Lung (tissue), 12 donors: Measurements from ENCODE around the gene SGTA. TPM values are rescaled to one million over a fixed set of nuclear protein-coding genes. Genes with fewer than 3 reads are reported as not detected.

ENCODE experiments used
- ATAC-seq: fragments of 200-7000 bp; cut with Tn5 transposase; one replicate; pipeline ENCODE4 v1.9.1; 2020; ENCODE audit warnings: moderate number of reproducible peaks; ENCODE audit not compliant: insufficient read depth, low FRiP score
- DNase-seq, 3 donors: peaks; one replicate each; pipeline ENCODE4 v3.0.0-alpha.2; 2013 to 2017
- H3K27ac ChIP-seq, 2 donors: one replicate each; pipeline ENCODE4 v1.5.1; 2013; ENCODE audit warnings: mild to moderate bottlenecking in 2 of 2, moderate library complexity in 2 of 2, control low read depth in 1 of 2, inconsistent platforms in 1 of 2, low read depth in 1 of 2, low read length in 1 of 2
- H3K27me3 ChIP-seq, 3 donors: one replicate each; pipeline ENCODE4 v1.5.1; 2013; ENCODE audit warnings: low read length in 2 of 3; ENCODE audit not compliant: control insufficient read depth in 3 of 3, insufficient read depth in 3 of 3
- H3K36me3 ChIP-seq, 4 donors: one replicate each; pipeline ENCODE4 v1.5.1; 2013; ENCODE audit warnings: low read length in 4 of 4, mild to moderate bottlenecking in 1 of 4, moderate library complexity in 1 of 4; ENCODE audit not compliant: control insufficient read depth in 4 of 4, insufficient read depth in 4 of 4
- H3K4me1 ChIP-seq, 5 donors: one replicate each; pipeline ENCODE4 v1.5.1; 2013; ENCODE audit warnings: low read length in 5 of 5, mild to moderate bottlenecking in 2 of 5, moderate library complexity in 1 of 5; ENCODE audit not compliant: control insufficient read depth in 5 of 5, insufficient read depth in 5 of 5
- H3K4me3 ChIP-seq: one replicate; pipeline ENCODE4 v1.5.1; 2013; ENCODE audit warnings: mild to moderate bottlenecking, control low read depth, moderate library complexity
- H3K9ac ChIP-seq, 2 donors: one replicate each; pipeline ENCODE4 v1.5.1; 2013; ENCODE audit warnings: low read length in 2 of 2, control low read depth in 1 of 2; ENCODE audit not compliant: insufficient read depth in 1 of 2
- H3K9me3 ChIP-seq, 4 donors: one replicate each; pipeline ENCODE4 v1.5.1; 2013; ENCODE audit warnings: low read length in 3 of 4, mild to moderate bottlenecking in 1 of 4, moderate library complexity in 1 of 4; ENCODE audit not compliant: control insufficient read depth in 4 of 4, insufficient read depth in 3 of 4
- WGBS, 2 donors: extraction: QIAGEN DNeasy Blood & Tissue Kit; methylation state at CpG; one replicate each; pipeline ENCODE4 v1.1.7; 2013; 5-methylcytosine and 5-hydroxymethylcytosine counted together
- polyA plus RNA-seq, 2 donors: library from polyadenylated mRNA; stranded (reverse); fragments of 200-250 nt; gene quantifications; one replicate each; pipeline ENCODE4 v1.2.1, GENCODE V29; 2013
- total RNA-seq, 2 donors: library from RNA; depleted of rRNA in 1 of 2; stranded (reverse); fragments of >200 nt in 1 of 2; gene quantifications; one replicate each; pipeline ENCODE4 v1.2.1, GENCODE V29; 2014 to 2021
- TF ChIP-seq, protein P1 (sequence below): IDR thresholded peaks from 2 replicates; pipeline ENCODE4 v1.5.1; 2012; ENCODE audit warnings: mild to moderate bottlenecking; ENCODE audit errors: control extremely low read depth, extremely low read depth
- donor health status: control.
- donor health status: control.
- donor health status: Bipolar disorder and iron deficiency.
- donor health status: healthy.
- donor health status: DM: yes; HTN: yes; CAD: no.

Gene SGTA
- total and polyA plus RNA-seq, 4 donors = 33.3 to 64.7 (median 51.9) TPM

DNA sequence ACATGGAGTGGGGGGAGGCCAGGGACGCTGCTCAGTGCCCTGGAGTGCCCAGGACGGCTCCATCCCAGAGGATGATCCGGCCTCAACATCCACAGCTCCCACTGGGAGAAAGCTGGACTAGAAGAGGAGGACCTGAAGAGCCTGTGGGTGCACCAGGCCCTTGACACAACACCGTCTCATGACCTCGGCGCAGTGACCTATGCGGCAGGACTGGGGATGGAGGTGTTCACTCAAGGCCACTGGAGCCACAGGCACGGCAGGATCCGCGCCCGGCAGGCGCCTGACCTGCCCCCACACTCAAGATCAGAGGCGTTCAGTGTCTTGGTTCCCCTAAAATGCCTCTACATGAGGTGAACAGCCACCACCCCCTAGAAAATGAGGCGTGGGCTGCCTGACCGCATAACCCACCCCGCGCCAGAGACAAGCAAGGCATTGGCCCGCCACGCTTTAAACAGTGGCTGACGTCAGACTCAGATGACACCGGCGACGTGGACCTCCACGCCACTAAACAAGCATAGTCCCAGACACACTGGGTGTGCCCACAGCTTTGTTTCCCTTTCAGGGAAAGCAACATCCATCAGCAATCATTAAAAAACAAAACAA lies 8.0 kb downstream of the SGTA start:
- no peak for DNase-seq
- H3K9me3 ChIP-seq = no peaks in the 10 kb centered on the region
- no peaks in the 10 kb centered on the region for H3K27me3 ChIP-seq
- H3K36me3 ChIP-seq = peaks cover 0 to 13% (median 3%) of the 10 kb centered on the region in 4 donors
- peak overlapping the region; percentile 81 to 90 for H3K27ac ChIP-seq
- WGBS, 2 donors = 67 to 74% methylated on average over 24 of the region's 24 CpGs
- TF ChIP-seq, protein P1, sequence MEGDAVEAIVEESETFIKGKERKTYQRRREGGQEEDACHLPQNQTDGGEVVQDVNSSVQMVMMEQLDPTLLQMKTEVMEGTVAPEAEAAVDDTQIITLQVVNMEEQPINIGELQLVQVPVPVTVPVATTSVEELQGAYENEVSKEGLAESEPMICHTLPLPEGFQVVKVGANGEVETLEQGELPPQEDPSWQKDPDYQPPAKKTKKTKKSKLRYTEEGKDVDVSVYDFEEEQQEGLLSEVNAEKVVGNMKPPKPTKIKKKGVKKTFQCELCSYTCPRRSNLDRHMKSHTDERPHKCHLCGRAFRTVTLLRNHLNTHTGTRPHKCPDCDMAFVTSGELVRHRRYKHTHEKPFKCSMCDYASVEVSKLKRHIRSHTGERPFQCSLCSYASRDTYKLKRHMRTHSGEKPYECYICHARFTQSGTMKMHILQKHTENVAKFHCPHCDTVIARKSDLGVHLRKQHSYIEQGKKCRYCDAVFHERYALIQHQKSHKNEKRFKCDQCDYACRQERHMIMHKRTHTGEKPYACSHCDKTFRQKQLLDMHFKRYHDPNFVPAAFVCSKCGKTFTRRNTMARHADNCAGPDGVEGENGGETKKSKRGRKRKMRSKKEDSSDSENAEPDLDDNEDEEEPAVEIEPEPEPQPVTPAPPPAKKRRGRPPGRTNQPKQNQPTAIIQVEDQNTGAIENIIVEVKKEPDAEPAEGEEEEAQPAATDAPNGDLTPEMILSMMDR = no peak
- H3K4me3 ChIP-seq = no peak overlapping the region
- H3K4me1 ChIP-seq = peaks cover 0 to 14% (median 0%) of the 10 kb centered on the region in 5 donors
- H3K9ac ChIP-seq = no peak overlapping the region
- peak; percentile 28 for ATAC-seq

DNA sequence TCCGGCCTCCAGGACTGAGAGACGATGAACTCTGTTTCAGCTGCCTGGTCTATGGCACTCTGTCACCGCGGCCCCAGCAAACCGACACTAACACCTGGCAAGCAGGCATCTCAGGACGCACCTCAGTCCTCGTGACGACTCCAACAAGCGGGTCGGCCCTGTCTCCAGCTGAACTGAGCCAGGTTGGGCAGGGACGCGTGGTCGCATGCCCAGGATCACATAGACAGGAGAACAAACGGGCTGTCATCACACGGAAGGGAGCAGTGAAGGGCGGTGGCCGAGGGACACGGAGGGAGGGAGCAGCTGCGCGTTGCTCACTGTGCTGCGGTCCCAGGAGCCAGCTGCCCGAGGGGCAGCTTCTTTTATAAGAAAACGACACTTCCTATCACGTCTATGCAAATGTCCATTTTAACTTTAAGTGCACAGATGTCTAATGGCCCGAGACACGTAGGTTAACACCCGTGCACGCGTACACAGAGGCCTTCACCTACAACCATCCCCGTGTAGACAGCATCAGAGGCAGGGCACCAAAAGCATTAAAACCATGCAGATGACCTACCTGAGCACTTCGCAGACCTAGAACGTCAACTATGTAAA lies 8.9 kb downstream of the SGTA start:
- peaks cover 0 to 11% (median 0%) of the 10 kb centered on the region in 5 donors for H3K4me1 ChIP-seq
- TF ChIP-seq, protein P1 = no peak
- peaks cover 0 to 12% (median 3%) of the 10 kb centered on the region in 4 donors for H3K36me3 ChIP-seq
- no peaks in the 10 kb centered on the region for H3K9me3 ChIP-seq
- no peaks in the 10 kb centered on the region for H3K27me3 ChIP-seq
- H3K9ac ChIP-seq = no peak overlapping the region
- DNase-seq = no peak
- no peak for ATAC-seq
- no peak overlapping the region for H3K4me3 ChIP-seq
- WGBS, 2 donors = 90 to 93% methylated on average over 32 of the region's 32 CpGs
- H3K27ac ChIP-seq = peak overlapping the region in 1 of 2 donors; percentile 81

DNA sequence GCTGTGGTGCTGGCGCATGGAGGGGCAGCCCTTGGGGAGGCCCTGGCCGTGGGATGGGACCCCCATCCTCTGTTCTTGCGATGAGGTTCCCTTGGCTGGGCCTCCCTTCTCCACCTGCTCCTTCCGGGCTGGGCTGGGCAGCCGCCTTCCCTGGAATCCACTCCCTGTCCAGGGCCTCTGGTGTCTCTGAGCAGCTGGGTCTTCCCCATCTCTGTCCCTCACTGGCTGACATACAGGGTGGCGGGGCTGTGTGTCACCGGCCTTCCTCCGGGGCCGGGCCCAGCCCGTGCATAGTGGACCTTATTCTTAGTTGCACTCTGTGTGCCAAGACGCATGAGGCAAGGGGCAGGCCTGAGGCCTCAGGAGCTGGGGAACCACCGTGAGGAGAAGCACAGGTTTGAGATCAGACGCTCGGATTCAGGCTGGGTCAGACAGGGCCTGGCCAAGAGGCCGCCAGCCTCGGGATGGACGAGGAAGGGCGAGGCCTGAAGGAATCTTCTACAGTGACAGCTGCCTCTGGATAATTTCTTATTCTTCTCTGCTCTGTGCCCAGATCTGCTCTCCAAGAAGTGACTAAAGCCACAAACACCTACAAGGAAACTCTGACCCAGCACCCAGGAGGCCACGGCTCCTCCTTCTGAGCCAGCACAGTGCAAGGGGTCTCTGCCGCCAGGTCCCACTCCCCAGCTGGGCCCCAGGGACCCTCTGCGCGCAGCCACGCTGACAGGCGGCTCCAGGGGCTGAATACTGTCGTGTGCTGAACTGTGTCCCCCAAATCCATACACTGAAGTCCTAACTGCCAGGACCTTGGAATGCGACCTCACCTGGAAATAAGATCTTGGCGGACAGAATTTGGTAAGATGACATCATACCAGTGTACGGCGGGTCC lies 11.0 kb downstream of the SGTA start:
- Histone ChIP-seq H3K36me3 (peaks cover 0 to 25% (median 6%) of the 10 kb centered on the region in 4 donors), H3K9me3 (no peaks in the 10 kb centered on the region), H3K27ac (peak overlapping the region in 1 of 2 donors; percentile 58), H3K9ac (no peak overlapping the region), H3K27me3 (no peaks in the 10 kb centered on the region), H3K4me1 (peaks cover 0 to 13% (median 0%) of the 10 kb centered on the region in 5 donors), H3K4me3 (no peak overlapping the region)
- no peak for DNase-seq
- TF ChIP-seq, protein P1 = no peak
- WGBS, 2 donors = 86 to 89% methylated on average over 29 of the region's 29 CpGs
- no peak for ATAC-seq
